Heart left ventricle (tissue), 13 donors: Measurements from ENCODE around the gene BCR.

Experiments
- CTCF ChIP-seq, 12 donors: fragments of 200-600 bp; sonication (generic) in 4 of 12; IDR thresholded peaks; one replicate each; pipeline versions ENCODE4 v1.5.0 to v1.8.0; 2018 to 2022; ENCODE audit warnings: antibody characterized with exemption in 12 of 12, mild to moderate bottlenecking in 5 of 12
- POLR2A ChIP-seq, 2 donors: fragments of 450-650 bp; IDR thresholded peaks; one replicate each; pipeline ENCODE4 v1.6.1; 2017; ENCODE audit warnings: antibody characterized with exemption in 2 of 2, mild to moderate bottlenecking in 2 of 2, moderate library complexity in 2 of 2
- donor health status: ischemic (EF 13 %, LVEDD 7.1; RV severe dilation, severe dysfunction).
- donor health status: DM: no; HTN: yes; CAD: no.
- donor health status: DM: no; HTN: no; CAD: no.
- donor health status: ischemic (EF 25% LVEDD 6.9; RV normal size, moderate dysfunction).
- donor health status: ischemic (EF 25% LVEDD 5.7; RV mildly dilated, moderate dysfunction).
- donor health status: ischemic (EF 35%, LVEDD 5.7; RV mildly dilated, moderate dysfunction).
- donor health status: nonischemic (EF 11% LVEDD 7.7; RV severe dilation, severe dysfunction).
- donor health status: DM: yes; HTN: yes; CAD: no.
- donor health status: PGD.
- donor health status: ischemic (EF 29% LVEDD 5.4; RV normal size, mild dysfunction).
- donor health status: nonischemic (EF 23%, LVEDD 6.1; RV moderate dilation, normal function).

- TF ChIP-seq POLR2A (IDR thresholded peaks at IDR 0.05) (no peak), CTCF (IDR thresholded peaks at IDR 0.05) (no peak)
These were observed 65.5 kb downstream of the BCR start for GRCh38 chr22:23245799-23246136.
